NCI-H187 treated with DMSO at 0.1 percent for 48 hours (cell line): ENCODE data around the gene ZSWIM3.
"Not testable (repeated sequence)": the region's sequence is repeated elsewhere in the genome, so short reads cannot be mapped to it uniquely, and the experiment has no call there.

Experiments used
- DNase-seq: peaks from one replicate; lab custom pipeline; 2025; lab: John Stamatoyannopoulos, UW

The ZSWIM3 gene

DNA sequence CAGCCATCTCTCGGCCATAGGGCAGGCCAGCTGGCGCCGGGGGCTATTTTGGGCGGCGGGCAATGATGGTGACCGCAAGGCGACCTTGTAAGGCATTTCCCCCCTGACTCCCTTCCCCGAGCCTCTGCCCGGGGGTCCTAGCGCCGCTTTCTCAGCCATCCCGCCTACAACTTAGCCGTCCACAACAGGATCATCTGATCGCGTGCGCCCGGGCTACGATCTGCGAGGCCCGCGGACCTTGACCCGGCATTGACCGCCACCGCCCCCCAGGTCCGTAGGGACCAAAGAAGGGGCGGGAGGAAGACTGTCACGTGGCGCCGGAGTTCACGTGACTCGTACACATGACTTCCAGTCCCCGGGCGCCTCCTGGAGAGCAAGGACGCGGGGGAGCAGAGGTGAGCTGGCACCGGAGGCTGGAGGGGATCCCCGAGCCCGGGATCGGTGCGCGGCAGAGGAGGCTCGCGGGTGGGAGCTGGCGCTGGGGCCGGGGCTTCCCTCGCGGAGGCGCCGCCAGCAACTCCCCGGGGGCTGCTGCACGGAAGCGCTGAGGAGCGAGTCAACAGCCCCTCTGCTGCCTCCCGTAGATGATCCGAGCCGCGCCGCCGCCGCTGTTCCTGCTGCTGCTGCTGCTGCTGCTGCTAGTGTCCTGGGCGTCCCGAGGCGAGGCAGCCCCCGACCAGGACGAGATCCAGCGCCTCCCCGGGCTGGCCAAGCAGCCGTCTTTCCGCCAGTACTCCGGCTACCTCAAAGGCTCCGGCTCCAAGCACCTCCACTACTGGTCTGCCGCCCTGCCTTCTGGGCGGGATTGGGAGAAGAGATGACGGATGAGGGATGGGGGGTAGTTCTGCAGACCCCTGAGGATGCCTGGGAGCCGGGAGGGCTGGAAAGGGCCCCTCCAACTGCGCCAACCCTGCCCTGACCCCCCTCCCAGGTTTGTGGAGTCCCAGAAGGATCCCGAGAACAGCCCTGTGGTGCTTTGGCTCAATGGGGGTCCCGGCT lies 33.9 kb downstream of the ZSWIM3 start, which contains the start of the genes CTSA and NEURL2:
CTSA (plus strand) TSS at position 351 of the 999 bp plus-strand sequence; CDS start at position 585, 234 bp downstream.
NEURL2 (minus strand) TSS at position 224 of the 999 bp plus-strand sequence; CDS start at position 7, 217 bp downstream.
- peak; percentile 41 for DNase-seq

DNA sequence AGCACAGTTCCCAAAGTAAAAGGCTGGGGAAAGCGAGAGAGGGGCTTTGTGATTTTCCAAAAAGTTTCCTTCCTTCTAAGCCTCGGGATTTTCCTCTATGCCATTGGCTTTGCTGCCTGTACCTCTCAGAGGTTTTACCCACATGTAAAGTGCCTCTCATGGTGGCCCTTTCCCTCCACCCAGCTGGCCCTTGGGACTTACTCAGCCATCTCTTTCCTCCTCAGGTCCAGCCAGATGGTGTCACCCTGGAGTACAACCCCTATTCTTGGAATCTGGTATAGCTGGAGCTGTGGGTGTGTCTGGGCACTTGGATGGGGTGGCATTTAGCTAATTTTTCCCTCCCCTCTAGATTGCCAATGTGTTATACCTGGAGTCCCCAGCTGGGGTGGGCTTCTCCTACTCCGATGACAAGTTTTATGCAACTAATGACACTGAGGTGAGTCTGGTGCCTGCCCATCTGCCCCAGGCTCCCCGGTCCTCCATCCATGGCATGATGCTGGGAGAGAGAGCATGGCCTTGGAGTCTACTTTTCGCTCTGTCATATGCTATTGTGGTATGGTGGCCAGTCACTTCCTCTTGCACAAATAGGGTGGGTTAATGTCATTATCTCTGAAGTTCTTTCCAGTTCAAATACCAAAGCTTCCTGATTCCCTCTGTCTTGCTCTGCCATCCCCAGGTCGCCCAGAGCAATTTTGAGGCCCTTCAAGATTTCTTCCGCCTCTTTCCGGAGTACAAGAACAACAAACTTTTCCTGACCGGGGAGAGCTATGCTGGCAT lies 34.8 kb downstream of the ZSWIM3 start:
- no peak for DNase-seq

DNA sequence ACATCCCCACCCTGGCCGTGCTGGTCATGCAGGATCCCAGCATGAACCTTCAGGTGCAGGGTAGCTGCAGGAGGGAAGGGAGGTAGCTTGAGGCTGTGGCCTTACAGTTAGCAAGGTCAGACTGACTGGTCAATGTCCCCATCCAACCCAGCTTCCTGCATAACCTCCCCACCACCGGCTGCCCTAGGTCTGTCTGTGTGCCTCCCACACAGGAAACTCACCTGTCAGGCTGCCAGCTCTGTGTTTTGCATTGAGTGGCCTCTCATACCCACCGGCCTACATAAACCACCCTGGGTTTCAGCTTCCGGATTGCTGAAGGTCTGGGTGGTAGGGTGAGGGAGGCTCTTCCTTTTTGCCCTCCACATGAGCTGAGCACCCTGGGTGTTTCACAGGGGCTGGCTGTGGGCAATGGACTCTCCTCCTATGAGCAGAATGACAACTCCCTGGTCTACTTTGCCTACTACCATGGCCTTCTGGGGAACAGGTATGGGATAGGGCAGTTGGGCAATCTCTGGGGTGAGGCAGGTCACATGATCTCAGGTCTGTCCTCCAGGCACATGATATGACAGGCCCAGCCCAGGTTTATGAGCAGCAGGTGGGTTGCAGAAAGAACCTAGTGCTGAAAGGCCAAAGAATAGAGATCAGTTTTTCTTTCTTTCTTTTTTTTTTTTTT lies 35.5 kb downstream of the ZSWIM3 start:
- no peak for DNase-seq

DNA sequence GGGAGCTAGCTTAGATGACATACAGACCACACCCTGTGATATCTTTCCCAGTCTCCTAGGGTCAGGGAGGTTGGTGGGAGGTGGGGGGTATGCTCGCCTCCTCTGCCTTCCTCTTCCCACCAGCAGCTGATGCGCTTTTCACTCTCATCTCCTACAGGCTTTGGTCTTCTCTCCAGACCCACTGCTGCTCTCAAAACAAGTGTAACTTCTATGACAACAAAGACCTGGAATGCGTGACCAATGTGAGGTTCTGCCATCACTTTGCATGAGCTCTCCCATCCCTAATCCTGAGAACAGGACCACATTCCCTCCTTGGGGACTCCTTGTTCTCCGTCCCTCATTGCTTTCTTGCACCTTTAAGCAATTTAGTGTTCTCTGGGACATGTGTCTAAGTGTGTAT lies 36.4 kb downstream of the ZSWIM3 start:
- no peak for DNase-seq

DNA sequence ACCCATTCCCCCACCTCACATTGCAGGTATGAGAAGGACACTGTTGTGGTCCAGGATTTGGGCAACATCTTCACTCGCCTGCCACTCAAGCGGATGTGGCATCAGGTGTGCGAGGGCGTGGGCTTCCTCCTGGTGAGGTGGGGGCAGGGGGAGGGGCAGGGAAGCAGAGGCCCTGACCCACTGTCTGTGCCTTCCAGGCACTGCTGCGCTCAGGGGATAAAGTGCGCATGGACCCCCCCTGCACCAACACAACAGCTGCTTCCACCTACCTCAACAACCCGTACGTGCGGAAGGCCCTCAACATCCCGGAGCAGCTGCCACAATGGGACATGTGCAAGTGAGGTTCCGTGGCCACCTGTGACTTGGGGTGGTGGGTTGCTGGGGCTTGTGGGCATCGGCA lies 37.4 kb downstream of the ZSWIM3 start:
- no peak for DNase-seq

DNA sequence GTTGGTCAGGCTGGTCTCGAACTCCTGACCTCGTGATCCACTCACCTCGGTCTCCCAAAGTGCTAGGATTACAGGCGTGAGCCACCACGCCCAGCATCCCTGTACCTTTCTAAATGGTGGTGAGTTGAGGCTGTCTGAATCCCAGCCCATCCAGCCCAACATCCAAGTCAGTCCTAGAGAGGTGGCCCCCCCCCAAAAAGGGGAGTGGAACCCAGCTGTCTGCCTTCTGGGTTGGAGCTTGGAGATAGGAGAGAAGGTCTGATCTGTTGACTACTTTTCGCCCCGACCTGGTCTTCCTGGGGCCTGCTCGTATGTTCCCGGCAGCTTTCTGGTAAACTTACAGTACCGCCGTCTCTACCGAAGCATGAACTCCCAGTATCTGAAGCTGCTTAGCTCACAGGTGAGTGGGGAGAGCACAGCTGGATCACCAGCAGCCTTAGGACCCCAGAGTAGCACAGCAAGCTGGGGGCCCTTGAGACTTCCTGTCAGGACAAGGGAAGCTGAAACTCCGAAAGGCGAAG lies 39.3 kb downstream of the ZSWIM3 start:
- no peak for DNase-seq

DNA sequence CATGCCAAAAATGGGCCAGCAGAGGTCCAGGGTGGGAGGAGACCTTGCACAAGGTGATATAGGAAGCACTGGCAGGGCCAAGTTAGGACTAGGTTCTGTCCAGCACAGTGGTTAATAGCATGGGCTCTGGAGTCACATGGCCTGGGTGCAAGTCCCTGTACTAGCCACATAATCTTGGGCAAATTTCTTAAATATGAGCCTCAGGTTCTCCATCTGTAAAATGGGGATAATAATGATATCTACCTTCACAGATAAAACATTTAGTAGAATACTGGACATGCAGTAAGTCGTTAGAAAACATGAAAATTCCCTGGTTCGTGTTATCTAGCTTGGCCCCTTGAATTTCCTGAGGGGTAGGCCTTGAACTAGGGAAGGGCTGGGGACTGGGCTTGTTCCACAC lies 39.9 kb downstream of the ZSWIM3 start:
- DNase-seq = no peak

DNA sequence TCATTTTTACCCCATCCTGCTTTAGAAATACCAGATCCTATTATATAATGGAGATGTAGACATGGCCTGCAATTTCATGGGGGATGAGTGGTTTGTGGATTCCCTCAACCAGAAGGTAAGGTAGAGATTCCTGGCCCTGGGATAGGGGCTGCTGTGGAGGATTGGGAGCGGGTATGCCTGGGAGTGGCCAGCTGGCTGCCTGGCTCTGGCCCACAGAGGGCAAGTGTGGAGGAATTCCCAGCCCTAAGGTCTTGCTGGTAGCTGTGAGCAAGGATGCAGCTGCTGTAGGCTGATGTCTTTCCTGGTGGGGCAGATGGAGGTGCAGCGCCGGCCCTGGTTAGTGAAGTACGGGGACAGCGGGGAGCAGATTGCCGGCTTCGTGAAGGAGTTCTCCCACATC lies 40.3 kb downstream of the ZSWIM3 start:
- DNase-seq = no peak

DNA sequence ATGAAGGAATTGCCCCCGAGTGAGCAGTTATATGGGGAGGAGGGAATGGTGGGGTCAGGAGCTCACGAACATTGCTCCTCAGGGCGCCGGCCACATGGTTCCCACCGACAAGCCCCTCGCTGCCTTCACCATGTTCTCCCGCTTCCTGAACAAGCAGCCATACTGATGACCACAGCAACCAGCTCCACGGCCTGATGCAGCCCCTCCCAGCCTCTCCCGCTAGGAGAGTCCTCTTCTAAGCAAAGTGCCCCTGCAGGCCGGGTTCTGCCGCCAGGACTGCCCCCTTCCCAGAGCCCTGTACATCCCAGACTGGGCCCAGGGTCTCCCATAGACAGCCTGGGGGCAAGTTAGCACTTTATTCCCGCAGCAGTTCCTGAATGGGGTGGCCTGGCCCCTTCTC lies 40.9 kb downstream of the ZSWIM3 start:
- no peak for DNase-seq

DNA sequence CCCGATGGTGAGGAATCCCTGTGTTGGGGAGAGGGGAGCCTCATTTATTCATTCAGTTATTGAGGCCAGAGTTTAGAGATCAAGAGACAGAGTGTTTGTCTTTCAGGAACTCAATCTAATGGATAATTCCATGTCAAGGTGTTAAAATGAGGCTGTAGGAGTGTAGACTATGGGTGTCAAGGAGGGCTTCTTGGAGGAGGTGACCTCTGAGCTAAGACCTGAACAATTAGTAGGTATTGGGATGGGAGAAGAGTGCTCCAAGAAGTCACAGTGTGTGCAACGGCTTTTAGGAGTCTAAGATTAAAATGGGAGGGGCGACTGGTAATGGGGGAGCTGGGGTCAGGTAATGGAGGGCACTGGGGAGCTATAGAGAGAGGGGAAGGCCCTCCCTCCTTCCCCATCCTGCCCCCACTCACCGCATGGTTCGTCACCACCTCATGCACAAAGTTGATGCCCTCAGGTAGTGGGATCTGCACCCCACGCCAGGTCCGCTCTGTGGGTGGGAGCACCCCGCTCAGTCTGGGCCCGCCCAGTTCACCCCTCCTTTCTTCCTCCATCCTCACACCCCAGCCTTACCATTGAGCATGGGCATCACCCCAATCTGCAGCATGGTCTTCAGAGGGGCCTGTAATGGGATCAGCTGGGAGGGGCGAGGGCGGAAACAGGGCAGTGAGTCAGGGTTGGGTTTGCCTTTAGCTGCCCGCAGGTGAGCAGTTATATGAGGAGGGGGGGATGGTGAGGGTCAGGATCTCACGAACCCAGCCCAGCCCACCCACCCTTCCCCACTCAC lies 41.8 kb downstream of the ZSWIM3 start:
- no peak for DNase-seq

DNA sequence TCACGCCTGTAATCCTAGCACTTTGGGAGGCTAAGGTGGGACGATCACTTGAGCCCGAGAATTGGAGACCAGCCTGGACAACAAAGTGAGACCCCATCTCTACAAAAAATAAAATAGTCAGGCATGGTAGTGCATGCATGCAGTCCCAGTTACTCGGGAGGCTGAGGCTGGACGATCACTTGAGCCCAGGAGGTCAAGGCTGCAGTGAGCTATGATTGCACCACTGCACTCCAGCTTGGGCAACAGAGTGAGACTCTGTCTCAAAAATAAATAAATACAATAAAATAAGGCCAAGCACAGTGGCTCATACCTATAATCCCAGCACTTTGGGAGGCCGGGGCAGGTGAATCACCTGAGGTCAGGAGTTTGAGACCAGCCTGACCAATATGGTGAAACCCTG lies 43.9 kb downstream of the ZSWIM3 start:
- DNase-seq = not testable (repeated sequence)

DNA sequence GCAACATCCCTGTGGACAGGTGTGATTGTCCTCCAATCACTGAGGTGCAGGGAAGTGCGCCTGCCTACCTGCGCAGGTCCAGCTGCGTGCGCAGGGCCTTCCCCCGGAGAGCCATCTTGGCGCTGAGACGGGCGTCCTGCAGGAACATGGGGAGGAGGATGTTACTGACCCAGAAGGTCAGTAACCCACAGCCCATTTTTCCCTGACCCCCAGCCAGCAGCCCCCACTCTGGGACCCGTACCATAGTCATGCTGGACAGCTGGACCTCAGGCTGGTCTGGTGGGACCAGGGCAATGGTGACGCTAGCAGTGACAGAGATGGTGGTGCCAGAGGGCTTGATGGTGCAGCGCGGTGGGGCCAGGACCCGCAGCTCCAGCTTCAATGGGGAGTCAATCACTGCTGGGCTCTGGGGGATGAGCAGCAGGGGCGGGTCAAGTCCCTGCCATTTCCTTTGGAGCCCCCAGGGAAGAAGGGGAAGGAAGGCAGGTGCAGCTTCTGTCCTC lies 44.8 kb downstream of the ZSWIM3 start:
- DNase-seq = no peak

DNA sequence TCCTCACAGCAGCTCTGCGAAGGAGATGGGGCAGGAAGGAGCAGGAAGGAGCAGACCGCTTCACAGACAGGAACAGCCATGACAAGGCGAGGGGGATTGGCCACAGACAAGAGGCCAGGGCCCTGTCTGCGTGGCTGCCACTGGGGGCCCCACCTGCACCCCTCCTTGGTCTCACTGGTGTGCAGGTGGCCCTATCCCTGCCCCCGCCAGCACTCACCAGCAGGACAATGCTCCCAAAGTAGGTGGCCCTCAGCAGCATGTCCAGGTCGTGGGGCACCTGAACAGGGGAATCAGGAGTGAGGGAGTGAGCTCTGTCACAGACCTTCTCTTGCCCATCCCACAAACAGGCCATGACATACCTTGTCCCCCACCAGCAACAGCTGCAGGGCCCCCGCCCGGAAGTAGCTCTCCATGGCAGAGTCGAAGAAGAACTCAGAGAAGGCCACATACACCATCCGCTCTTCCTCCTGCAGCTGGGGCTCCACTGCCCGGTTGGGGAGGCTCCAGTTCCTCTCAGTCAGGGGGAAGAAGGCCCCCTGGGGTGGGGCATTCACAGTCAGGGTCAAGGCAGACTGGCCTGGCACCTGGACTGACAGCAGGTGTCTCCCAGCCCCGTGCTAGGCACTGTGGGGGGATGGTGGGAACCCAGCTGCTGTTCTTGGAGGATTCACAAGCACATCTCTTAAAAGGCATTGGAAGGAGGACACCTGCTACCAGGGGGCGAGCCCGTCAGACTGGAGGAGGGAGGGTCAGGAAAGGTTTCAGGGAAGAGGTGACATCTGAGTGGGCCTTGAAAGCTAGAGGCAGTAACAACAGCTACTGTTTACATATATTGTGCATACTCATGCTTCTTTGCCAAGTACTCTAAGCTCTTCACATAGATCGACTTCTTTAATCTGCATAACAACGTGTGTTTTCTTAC lies 47.4 kb downstream of the ZSWIM3 start:
- DNase-seq = no peak

DNA sequence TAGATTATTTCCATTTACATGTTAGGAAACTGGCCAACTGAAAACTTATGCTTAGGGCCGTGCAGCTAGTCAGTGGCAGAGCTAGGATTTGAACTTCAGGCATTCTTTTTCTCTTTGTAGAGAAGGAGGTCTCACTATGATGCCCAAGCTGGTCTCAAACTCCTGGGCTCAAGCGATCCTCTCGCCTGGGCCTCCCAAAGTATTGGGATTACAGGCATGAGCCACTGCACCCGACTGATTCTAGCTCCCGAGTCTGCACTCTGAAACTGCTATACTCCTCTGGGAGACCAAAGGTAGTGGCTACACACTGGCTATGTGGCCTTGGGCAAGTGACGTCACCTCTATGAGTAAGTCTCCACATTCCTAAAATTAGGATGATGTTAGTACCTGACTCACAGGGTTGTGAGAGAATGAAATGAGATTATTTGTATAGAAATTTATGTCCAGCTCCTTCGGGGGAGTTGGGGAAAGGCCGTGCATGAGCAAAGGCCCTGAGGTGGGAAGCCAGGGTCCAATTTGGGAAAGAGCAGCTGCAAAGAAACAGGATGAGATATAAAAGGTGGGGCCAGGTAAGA lies 48.2 kb downstream of the ZSWIM3 start:
- no peak for DNase-seq

DNA sequence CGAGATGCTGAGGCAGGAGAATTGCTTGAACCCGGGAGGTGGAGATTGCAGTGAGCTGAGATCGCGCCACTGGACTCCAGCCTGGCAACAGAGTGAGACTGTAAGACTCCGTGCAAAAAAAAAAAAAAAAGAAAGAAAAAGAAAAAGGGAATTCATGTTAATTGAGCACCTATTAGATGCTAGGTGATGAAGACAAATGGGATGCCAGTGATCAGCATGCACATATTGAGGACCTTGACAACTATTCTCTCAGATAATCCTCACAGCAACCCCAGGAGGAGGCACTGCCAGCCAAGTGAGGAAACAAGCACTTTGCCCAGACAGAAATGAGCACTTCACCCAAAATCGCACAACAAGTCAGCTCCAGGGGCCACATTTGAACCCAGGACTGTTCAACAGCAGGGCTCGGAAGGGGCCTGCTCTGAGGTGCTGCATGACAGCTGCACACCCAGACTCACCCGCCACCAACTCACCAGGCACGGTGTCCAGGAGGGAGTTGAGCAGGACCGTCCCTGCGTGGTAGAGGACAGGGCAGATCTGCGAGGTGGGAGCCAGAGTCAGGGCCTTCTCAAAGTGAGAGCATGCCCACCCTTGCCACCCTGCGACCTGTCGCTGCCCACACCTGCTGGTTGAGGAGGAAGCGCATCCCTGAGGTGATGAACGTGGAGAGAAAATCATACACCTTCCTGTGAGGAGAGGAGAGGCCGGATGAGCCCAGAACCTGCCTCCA lies 50.0 kb downstream of the ZSWIM3 start:
- no peak for DNase-seq

DNA sequence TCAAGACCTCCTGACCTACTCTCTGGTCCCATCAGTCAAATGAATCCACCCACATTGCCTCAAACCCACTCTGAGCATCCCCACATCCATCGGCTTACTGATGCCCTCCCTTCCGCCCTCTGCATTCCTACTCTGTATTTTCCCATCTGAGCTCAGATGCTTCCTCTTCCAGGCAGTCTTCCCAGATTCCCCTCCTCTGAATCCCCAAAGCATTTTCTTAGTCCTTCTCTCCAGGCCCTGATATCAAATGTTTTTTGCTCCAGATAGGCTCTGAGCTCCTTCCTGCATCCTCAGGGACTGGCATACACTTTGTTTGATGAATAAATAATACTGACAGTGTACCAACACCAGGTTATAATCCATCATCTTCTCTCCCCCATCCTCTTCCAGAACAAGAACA lies 50.7 kb downstream of the ZSWIM3 start:
- no peak for DNase-seq

DNA sequence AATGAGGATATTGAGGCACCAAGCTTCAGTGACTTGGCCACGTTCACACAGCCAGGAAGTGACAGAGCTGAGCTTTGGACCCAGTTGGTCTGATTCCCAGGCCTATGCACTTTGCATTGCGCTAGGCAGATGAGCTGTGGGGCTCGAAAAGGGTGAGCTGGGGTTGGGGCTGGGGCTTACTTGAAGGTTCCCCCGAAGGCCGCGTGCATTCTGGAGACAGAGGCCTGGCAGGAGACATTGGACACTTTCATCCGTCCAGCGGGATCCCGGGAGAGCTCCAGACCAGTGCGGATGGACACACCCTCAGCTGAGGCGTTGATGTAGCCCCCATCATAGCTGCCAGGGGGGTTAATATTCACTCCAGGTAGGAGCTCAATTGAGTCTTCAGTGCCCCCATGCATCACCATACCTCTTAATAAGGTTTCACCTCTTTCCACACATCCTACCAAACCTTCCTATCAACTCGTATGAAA lies 52.0 kb downstream of the ZSWIM3 start:
- DNase-seq = no peak

DNA sequence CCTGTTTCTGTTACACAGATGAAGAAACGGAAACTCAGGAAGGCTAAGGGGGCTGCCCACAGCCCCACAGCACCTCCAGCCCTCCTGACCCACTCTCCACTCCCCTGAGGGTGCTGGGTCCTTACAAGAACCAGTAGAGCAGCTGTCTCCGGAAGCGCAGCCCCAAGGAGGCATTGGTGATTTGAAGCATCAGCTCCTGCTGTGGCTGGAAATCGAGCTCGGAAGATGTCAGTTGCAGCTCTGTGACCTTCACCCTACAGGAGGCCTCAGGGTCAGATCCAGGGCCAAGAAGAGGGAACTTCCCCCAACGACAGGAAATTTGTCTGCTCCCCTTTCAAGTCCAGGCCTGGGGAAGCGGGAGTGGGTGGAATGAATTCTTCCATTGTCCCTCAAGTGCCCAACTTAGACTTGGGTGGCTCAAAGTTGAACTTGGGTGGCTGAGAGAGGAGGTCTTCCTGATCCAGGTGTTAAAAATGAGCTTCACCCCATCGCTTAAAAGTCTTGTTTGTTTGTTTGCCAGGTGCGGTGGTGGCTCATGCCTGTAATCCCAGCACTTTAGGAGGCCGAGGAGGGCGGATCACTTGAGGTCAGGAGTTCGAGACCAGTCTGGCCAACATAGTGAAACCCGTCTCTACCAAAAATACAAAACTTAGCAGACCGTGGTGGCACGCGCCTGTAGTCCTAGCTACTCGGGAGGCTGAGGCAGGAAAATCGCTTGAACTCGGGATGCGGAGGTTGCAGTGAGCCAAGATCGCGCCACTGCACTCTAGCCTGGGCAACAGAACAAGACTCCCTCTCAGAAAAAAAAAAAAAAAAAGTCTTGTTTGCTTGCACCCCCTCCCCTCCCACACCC lies 52.6 kb downstream of the ZSWIM3 start:
- DNase-seq = no peak
